Neural cell (in vitro differentiated cells): ENCODE data around the gene TCTN1. TPM values are rescaled to one million over a fixed set of nuclear protein-coding genes. Genes with fewer than 3 reads are reported as not detected.

Experiments used
- polyA plus RNA-seq: library from polyadenylated mRNA; depleted of rRNA; stranded (reverse); fragments of >200 nt; gene quantifications from 2 replicates; pipeline ENCODE4 v1.2.3, GENCODE V29; 2014
- small RNA-seq, 3 experiments: library from RNA; depleted of rRNA; stranded (forward); fragments of <200 nt; gene quantifications; one replicate each; pipeline ENCODE3, GENCODE V24; 2012

Gene TCTN1
- polyA plus RNA-seq, 1 donor from 2014 or later: 58.3 TPM

Small RNA genes lying within 50 kb of the gene (small RNA-seq; reads per million reads assigned to genes)
- 0 reads per million in 3 experiments for gene RN7SL387P

Other genes with a start within 250 kb of the TCTN1 start
- 92.8 and 98.2 TPM in 2 replicates for gene ANAPC7, start 210.4 kb upstream of the TCTN1 start, polyA plus RNA-seq
- 897 and 922 TPM in 2 replicates for gene ARPC3, start 163.8 kb upstream of the TCTN1 start, polyA plus RNA-seq
- gene GPN3, start 145.9 kb upstream of the TCTN1 start, polyA plus RNA-seq: 15.5 and 23.8 TPM in 2 replicates
- gene FAM216A, start 145.3 kb upstream of the TCTN1 start, polyA plus RNA-seq: 74.2 and 77.4 TPM in 2 replicates
- gene VPS29, start 112.0 kb upstream of the TCTN1 start, polyA plus RNA-seq: 186 and 222 TPM in 2 replicates
- gene RAD9B, start 111.8 kb upstream of the TCTN1 start, polyA plus RNA-seq: 0.68 and 0.90 TPM in 2 replicates
- 7.1 and 7.2 TPM in 2 replicates for gene PPTC7, start 30.8 kb upstream of the TCTN1 start, polyA plus RNA-seq
- gene HVCN1, start 75.0 kb downstream of the TCTN1 start, polyA plus RNA-seq: not detected in 2 replicates
- 158 and 188 TPM in 2 replicates for gene PPP1CC, start 128.8 kb downstream of the TCTN1 start, polyA plus RNA-seq
- not detected in 2 replicates for gene CCDC63, start 232.9 kb downstream of the TCTN1 start, polyA plus RNA-seq